22Rv1 (cell line): ENCODE results near the gene SLC39A2.
"Not testable (repeated sequence)": the region's sequence is repeated elsewhere in the genome, so short reads cannot be mapped to it uniquely, and the experiment has no call there.

Experiments
- H3K27ac ChIP-seq: fragments of 450-650 bp; 2 replicates; pipeline ENCODE4 v1.5.1; 2017
- ZFX ChIP-seq: fragments of 450-650 bp; IDR thresholded peaks from 2 replicates; pipeline ENCODE4 v1.6.1; 2017; ENCODE audit warnings: antibody characterized with exemption, borderline replicate concordance
- TF ChIP-seq, protein P1 (sequence below): fragments of 450-650 bp; IDR thresholded peaks from 2 replicates; pipeline ENCODE4 v1.5.1; 2017; ENCODE audit warnings: mild to moderate bottlenecking

SLC39A2 gene

DNA sequence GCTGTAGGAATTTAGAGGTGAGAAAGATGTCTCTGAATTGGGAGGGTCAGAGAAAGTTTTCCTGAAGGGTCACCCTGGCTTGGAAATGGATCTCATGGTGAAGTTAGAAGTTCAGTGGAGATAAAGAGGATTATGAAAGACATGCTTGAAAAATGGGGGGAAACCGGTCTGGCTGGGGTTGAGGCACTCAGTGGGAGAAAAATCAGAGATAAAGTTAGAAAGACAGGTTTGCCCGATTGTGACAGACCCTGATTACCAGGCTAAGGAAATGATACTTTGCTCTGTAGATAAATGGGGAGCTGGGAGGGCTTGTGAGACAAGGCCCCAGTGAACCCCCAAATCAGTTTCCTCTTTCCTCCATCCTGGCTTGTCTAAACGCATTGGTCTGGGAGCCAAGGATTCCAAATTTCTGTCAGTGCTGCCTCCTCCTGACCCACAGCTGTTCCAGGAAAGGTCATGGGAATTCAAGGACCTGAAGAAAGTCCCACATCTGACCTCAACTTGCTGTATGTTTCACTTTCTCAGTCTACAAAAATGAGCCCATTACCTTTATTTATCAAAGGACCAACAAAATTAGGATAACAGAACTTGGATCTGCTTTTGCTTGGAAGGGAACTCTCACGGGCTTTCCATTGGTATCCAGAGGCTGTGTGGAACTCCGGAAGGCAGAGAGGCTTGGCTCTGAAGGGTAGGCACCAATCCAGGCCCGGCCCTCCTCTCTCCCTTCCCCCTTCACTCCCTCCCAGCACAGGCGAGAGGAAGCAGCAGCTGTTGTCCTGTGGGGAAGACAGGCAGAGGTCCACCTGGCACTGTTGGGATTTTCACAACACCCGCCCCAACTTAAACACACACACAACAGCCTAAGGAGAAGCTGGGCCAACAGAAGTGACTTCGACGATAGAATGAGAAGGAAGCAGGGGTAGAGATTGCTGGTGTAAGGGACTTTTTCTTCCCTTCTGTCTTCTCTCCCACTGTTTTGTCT is 39.6 kb downstream of the SLC39A2 start:
- H3K27ac ChIP-seq, result no peak overlapping the region
- TF ChIP-seq, protein P1, sequence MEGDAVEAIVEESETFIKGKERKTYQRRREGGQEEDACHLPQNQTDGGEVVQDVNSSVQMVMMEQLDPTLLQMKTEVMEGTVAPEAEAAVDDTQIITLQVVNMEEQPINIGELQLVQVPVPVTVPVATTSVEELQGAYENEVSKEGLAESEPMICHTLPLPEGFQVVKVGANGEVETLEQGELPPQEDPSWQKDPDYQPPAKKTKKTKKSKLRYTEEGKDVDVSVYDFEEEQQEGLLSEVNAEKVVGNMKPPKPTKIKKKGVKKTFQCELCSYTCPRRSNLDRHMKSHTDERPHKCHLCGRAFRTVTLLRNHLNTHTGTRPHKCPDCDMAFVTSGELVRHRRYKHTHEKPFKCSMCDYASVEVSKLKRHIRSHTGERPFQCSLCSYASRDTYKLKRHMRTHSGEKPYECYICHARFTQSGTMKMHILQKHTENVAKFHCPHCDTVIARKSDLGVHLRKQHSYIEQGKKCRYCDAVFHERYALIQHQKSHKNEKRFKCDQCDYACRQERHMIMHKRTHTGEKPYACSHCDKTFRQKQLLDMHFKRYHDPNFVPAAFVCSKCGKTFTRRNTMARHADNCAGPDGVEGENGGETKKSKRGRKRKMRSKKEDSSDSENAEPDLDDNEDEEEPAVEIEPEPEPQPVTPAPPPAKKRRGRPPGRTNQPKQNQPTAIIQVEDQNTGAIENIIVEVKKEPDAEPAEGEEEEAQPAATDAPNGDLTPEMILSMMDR, result no peak

DNA sequence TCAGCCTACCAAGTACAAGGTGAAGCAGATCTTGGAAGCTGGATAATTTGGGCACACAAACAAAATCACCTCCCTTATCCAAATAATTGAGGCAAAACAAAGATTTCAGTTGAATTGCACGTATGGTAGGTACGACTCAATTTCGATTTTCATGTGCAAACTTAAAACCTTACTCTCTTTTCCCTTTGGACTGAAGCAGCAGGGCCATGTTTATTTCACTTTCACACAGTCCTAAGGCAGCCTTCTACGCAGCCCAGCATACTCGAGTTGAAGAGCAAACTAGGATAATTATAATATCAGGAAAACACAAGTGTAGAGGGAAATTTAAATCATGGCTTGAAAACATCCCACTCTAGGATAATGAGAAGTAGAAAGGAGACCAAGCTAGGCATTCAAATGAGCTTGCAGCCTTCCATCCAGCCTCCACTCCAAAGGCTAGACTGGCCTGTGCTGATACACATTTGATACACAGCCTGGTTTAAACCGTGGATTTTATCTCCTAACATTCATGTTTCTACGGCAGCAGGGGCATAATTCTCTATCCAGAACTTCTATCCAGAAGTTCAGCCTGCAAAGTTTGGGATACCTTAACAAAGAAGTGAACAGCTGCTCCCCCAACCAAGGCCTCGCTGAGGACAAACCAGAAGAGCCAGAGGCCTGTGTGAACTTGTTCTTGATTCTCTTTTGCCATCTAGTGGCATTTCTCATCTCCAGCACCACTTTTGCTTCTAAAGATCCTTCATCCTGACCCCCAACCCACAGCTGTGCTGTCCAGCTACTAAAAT is 40.7 kb downstream of the SLC39A2 start:
- no peak for TF ChIP-seq ZFX
- TF ChIP-seq, protein P1, result peak; percentile 65
- no peak overlapping the region for H3K27ac ChIP-seq

DNA sequence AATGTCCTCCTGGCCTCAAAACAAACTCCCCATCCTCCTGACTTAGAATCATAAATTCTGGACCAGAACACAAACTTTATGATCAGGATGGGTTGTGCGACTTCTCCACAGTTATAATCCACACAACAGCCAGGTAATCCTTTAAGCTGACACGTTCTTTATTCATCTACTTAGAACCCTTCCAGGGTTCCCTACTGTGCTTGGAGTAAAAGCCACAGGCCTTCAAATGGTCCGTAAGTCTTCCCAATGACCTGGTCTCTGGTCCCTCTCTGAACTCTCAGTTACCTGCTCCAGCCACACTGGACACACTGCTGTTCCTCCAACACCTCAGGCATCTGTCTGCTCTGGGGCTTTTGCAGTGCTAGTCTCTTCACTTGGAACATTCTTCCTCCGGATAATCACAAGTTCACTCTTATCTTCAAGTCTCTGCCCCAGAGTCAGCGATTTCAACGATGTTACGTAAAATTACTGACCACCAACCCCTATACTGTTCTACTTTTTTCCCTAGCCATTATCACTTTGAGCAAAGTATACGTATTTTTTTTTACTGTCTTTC is 41.4 kb downstream of the SLC39A2 start:
- TF ChIP-seq ZFX, result no peak
- TF ChIP-seq, protein P1, result 0 out of 2 replicates have a peak, but pooled peaks have one; percentile 12
- H3K27ac ChIP-seq, result no peak overlapping the region

DNA sequence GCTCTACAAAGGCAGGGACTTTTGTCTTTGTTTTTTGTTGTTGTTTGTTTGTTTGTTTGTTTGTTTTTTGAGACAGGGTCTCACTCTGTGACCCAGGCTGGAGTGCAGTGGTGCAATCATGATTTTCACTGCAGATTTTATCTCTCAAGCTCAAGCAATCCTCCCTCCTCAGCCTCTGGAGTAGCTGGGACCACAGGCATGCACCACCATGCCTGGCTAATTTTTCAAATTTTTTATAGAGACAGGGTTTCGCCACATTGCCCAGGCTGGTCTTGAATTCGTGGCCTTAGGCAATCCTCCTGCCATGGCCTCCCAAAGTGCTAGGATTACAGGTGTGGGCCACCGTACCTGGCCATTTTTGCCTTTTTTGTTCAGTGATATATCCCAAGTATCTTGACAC is 41.8 kb downstream of the SLC39A2 start:
- not testable (repeated sequence) for H3K27ac ChIP-seq

DNA sequence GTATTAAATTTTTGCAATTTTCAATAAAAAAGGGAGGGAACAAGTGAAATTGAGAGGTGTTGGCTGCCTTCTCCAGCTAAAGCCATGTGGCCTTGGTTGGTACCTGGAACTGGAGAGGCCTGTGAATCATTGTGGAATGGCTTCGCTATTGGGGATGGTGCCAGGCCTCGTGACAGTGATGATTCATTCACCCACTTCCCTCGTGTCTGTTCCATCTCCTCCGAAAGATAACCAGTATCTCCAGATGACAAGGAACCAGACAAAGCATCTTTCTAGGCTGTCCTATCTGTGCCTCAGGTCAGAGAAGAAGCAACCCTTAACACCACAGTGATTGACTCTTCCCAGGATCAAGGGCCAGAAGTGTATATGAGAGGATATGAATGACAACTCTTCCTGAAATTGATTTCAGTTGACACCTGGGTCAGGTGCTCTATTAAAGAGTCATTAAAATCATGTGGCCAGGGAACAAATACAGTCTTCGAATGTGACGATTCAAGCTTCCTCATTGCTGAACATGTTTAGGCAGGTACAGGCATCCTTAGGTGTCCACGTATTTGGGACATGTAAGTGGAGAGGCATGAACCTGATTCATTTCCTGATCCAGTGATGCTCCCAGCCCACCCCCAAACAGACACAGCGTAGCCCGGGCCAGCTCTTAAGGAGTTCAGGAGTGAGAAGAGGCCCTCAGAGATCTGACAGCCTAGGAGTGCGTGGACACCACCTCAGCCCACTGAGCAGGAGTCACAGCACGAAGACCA is 42.8 kb downstream of the SLC39A2 start, which contains the start of gene RNASE7:
RNASE7 (plus strand) TSS at position 687 of the 758 bp plus-strand sequence. CDS start 631 bp downstream, outside the sequence.
- TF ChIP-seq ZFX, result no peak
- TF ChIP-seq, protein P1, result no peak
- H3K27ac ChIP-seq, result no peak within 1 kb of the TSS

DNA sequence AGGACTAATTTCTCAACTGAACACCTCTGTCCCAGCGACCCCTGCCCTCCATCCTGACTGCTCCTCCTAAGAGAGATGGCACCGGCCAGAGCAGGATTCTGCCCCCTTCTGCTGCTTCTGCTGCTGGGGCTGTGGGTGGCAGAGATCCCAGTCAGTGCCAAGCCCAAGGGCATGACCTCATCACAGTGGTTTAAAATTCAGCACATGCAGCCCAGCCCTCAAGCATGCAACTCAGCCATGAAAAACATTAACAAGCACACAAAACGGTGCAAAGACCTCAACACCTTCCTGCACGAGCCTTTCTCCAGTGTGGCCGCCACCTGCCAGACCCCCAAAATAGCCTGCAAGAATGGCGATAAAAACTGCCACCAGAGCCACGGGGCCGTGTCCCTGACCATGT is 43.8 kb downstream of the SLC39A2 start:
- TF ChIP-seq ZFX, result no peak
- TF ChIP-seq, protein P1, result no peak
- no peak overlapping the region for H3K27ac ChIP-seq

DNA sequence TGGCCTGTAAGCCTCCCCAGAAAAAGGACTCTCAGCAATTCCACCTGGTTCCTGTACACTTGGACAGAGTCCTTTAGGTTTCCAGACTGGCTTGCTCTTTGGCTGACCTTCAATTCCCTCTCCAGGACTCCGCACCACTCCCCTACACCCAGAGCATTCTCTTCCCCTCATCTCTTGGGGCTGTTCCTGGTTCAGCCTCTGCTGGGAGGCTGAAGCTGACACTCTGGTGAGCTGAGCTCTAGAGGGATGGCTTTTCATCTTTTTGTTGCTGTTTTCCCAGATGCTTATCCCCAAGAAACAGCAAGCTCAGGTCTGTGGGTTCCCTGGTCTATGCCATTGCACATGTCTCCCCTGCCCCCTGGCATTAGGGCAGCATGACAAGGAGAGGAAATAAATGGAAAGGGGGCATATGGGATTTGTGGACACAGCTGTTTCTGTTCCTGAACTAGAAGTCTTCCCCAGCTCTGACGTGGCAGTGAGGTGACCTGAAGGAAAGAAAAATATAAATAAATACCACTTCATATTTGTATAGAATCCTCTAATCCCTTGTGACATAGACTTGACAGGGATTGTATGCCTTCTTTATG is 44.4 kb downstream of the SLC39A2 start:
- TF ChIP-seq ZFX, result no peak
- TF ChIP-seq, protein P1, result no peak
- no peak overlapping the region for H3K27ac ChIP-seq
